HEK293 (cell line): Measurements from ENCODE around the gene BCAP31.

Experiments
- CTCF ChIA-PET: fragments of 350-600 bp; formaldehyde crosslinking; extraction: SDS; loops from one replicate; lab custom pipeline; 2021; ENCODE audit warnings: antibody characterized with exemption; lab: Yijun Ruan, JAX
- POLR2A ChIA-PET: fragments of 300-600 bp; formaldehyde crosslinking; extraction: SDS; loops from one replicate; lab custom pipeline; 2020; ENCODE audit warnings: antibody characterized with exemption, inconsistent platforms; lab: Yijun Ruan, JAX
- H3K27ac ChIP-seq: fragments of 200-500 bp; sonication (Bioruptor generic); 2 replicates; pipeline ENCODE4 v1.5.1; 2014; ENCODE audit warnings: low read depth, low read length, control low read depth, inconsistent platforms; ENCODE audit errors: extremely low read depth
- H3K36me3 ChIP-seq, 2 experiments: fragments of 200-500 bp in 1 of 2; sonication (Bioruptor generic) in 1 of 2; 1 replicate in 1 of 2; 2 replicates in 1 of 2; pipeline ENCODE4 v1.5.1; 2014 to 2017; ENCODE audit warnings: inconsistent platforms in 2 of 2, low read length in 2 of 2; ENCODE audit not compliant: control insufficient read depth in 2 of 2, insufficient read depth in 1 of 2
- H3K4me1 ChIP-seq: fragments of 200-500 bp; sonication (Bioruptor generic); 2 replicates; pipeline ENCODE4 v1.5.1; 2014; ENCODE audit warnings: mild to moderate bottlenecking, low read length, inconsistent platforms; ENCODE audit not compliant: control insufficient read depth, insufficient read depth
- H3K4me3 ChIP-seq: 2 replicates; pipeline ENCODE4 v1.5.1; 2011; ENCODE audit warnings: low read depth, mild to moderate bottlenecking, control low read depth, low read length, moderate library complexity
- H3K9me3 ChIP-seq: fragments of 200-500 bp; sonication (Bioruptor generic); 2 replicates; pipeline ENCODE4 v1.5.1; 2014; ENCODE audit warnings: low read depth, low read length, inconsistent platforms; ENCODE audit not compliant: control insufficient read depth, insufficient read depth
- GLI2 ChIP-seq: fragments of 450-650 bp; formaldehyde crosslinking; IDR thresholded peaks from 2 replicates; pipeline ENCODE4; 2017; ENCODE audit warnings: missing biosample characterization, missing genetic modification characterization, low read depth, borderline replicate concordance
- KLF10 ChIP-seq: fragments of 450-650 bp; IDR thresholded peaks from 2 replicates; pipeline ENCODE4 v1.5.1; 2018; ENCODE audit warnings: missing biosample characterization, mild to moderate bottlenecking, missing genetic modification characterization
- SETDB1 ChIP-seq: IDR thresholded peaks from one replicate; pipeline ENCODE4 v1.6.1; 2017; ENCODE audit warnings: mild to moderate bottlenecking, low read length, moderate library complexity, mixed read lengths; ENCODE audit not compliant: insufficient read length
- TCF7L2 ChIP-seq: IDR thresholded peaks from 2 replicates; pipeline ENCODE4 v1.6.1; 2011; ENCODE audit warnings: low read depth, mild to moderate bottlenecking, inconsistent platforms, low read length, moderate library complexity, borderline replicate concordance
- ZNF10 ChIP-seq: fragments of 450-650 bp; formaldehyde crosslinking; IDR thresholded peaks from 2 replicates; pipeline ENCODE4 v1.5.1; 2017; ENCODE audit warnings: missing biosample characterization, missing genetic modification characterization
- ZNF140 ChIP-seq: fragments of 450-650 bp; formaldehyde crosslinking; IDR thresholded peaks from 2 replicates; pipeline ENCODE4 v1.5.1; 2016; ENCODE audit warnings: missing biosample characterization, missing genetic modification characterization
- ZNF146 ChIP-seq: fragments of 450-650 bp; formaldehyde crosslinking; IDR thresholded peaks from 2 replicates; pipeline ENCODE4 v1.5.1; 2016; ENCODE audit warnings: missing biosample characterization, missing genetic modification characterization
- ZNF221 ChIP-seq: fragments of 450-650 bp; formaldehyde crosslinking; IDR thresholded peaks from 2 replicates; pipeline ENCODE4 v1.5.1; 2017; ENCODE audit warnings: missing biosample characterization, missing genetic modification characterization, borderline replicate concordance
- ZNF302 ChIP-seq: fragments of 450-650 bp; formaldehyde crosslinking; IDR thresholded peaks from 2 replicates; pipeline ENCODE4 v1.5.1; 2016; ENCODE audit warnings: missing biosample characterization, missing genetic modification characterization, low read depth
- ZNF623 ChIP-seq: fragments of 450-650 bp; formaldehyde crosslinking; IDR thresholded peaks from 2 replicates; pipeline ENCODE4 v1.5.1; 2016; ENCODE audit warnings: missing biosample characterization, missing genetic modification characterization
- ZNF660 ChIP-seq: fragments of 450-650 bp; IDR thresholded peaks from 2 replicates; pipeline ENCODE4 v1.5.1; 2018; ENCODE audit warnings: missing biosample characterization, mild to moderate bottlenecking, missing genetic modification characterization
- TF ChIP-seq, protein P1 (sequence below): fragments of 450-650 bp; formaldehyde crosslinking; conservative IDR thresholded peaks from 2 replicates; pipeline ENCODE4 v1.5.1; 2016; ENCODE audit warnings: low read depth, missing biosample characterization, missing genetic modification characterization
- TF ChIP-seq, protein P2 (sequence below): fragments of 450-650 bp; formaldehyde crosslinking; IDR thresholded peaks from 2 replicates; pipeline ENCODE4 v1.5.1; 2016; ENCODE audit warnings: missing biosample characterization, missing genetic modification characterization
- TF ChIP-seq, protein P3 (sequence below): fragments of 450-650 bp; formaldehyde crosslinking; IDR thresholded peaks from 2 replicates; pipeline ENCODE4 v1.5.1; 2017; ENCODE audit warnings: missing biosample characterization, missing genetic modification characterization
- TF ChIP-seq, protein P4 (sequence below): fragments of 450-650 bp; formaldehyde crosslinking; IDR thresholded peaks from 2 replicates; pipeline ENCODE4 v1.5.1; 2016; ENCODE audit warnings: missing biosample characterization, missing genetic modification characterization

BCAP31 gene

DNA sequence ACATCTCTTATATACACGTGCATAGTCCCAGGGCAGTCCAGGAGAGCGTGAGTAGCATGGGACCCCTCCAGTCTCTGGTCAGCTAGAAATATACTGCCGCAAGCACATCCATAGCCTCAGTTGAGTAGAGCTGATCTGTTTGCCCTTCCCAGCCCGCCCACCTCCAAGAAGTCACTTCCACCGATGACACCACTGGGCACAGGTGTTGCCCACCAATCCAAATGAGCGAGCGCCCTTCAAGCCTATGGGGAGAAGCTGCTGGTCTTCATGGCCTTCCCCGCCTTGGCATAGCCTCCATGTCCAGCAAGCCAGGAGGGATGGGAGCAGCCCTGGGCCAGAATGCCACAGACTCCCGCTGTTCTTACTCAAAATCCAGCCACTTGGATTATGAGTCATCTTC is 67.0 kb downstream of the BCAP31 start:
- Histone ChIP-seq H3K9me3 (no peaks in the 10 kb centered on the region; the same call in 1 of the 2 replicates), H3K36me3 (no peaks in the 10 kb centered on the region), H3K4me1 (no peaks in the 10 kb centered on the region), H3K4me3 (no peak overlapping the region), H3K27ac (no peak overlapping the region)
- ChIA-PET CTCF (interaction anchor here (0.9 to 4.3 kb wide), 7 partner anchors 8 to 118 kb away, joined by 4 to 40 read pairs (median 7); no protein-coding TSS in a partner anchor), POLR2A (no interaction called here)
- TF ChIP-seq ZNF302 (tag by site-specific recombination), result no peak
- no peak for TF ChIP-seq ZNF221 (tag by site-specific recombination)
- TF ChIP-seq ZNF10 (tag by site-specific recombination), result no peak
- TF ChIP-seq, protein P1, sequence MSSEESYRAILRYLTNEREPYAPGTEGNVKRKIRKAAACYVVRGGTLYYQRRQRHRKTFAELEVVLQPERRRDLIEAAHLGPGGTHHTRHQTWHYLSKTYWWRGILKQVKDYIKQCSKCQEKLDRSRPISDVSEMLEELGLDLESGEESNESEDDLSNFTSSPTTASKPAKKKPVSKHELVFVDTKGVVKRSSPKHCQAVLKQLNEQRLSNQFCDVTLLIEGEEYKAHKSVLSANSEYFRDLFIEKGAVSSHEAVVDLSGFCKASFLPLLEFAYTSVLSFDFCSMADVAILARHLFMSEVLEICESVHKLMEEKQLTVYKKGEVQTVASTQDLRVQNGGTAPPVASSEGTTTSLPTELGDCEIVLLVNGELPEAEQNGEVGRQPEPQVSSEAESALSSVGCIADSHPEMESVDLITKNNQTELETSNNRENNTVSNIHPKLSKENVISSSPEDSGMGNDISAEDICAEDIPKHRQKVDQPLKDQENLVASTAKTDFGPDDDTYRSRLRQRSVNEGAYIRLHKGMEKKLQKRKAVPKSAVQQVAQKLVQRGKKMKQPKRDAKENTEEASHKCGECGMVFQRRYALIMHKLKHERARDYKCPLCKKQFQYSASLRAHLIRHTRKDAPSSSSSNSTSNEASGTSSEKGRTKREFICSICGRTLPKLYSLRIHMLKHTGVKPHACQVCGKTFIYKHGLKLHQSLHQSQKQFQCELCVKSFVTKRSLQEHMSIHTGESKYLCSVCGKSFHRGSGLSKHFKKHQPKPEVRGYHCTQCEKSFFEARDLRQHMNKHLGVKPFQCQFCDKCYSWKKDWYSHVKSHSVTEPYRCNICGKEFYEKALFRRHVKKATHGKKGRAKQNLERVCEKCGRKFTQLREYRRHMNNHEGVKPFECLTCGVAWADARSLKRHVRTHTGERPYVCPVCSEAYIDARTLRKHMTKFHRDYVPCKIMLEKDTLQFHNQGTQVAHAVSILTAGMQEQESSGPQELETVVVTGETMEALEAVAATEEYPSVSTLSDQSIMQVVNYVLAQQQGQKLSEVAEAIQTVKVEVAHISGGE (tag by site-specific recombination), result no peak
- TF ChIP-seq, protein P2, sequence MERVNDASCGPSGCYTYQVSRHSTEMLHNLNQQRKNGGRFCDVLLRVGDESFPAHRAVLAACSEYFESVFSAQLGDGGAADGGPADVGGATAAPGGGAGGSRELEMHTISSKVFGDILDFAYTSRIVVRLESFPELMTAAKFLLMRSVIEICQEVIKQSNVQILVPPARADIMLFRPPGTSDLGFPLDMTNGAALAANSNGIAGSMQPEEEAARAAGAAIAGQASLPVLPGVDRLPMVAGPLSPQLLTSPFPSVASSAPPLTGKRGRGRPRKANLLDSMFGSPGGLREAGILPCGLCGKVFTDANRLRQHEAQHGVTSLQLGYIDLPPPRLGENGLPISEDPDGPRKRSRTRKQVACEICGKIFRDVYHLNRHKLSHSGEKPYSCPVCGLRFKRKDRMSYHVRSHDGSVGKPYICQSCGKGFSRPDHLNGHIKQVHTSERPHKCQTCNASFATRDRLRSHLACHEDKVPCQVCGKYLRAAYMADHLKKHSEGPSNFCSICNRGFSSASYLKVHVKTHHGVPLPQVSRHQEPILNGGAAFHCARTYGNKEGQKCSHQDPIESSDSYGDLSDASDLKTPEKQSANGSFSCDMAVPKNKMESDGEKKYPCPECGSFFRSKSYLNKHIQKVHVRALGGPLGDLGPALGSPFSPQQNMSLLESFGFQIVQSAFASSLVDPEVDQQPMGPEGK, result no peak
- TF ChIP-seq ZNF623 (tag by site-specific recombination), result no peak
- TF ChIP-seq, protein P3, sequence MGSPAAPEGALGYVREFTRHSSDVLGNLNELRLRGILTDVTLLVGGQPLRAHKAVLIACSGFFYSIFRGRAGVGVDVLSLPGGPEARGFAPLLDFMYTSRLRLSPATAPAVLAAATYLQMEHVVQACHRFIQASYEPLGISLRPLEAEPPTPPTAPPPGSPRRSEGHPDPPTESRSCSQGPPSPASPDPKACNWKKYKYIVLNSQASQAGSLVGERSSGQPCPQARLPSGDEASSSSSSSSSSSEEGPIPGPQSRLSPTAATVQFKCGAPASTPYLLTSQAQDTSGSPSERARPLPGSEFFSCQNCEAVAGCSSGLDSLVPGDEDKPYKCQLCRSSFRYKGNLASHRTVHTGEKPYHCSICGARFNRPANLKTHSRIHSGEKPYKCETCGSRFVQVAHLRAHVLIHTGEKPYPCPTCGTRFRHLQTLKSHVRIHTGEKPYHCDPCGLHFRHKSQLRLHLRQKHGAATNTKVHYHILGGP (tag by site-specific recombination), result no peak

DNA sequence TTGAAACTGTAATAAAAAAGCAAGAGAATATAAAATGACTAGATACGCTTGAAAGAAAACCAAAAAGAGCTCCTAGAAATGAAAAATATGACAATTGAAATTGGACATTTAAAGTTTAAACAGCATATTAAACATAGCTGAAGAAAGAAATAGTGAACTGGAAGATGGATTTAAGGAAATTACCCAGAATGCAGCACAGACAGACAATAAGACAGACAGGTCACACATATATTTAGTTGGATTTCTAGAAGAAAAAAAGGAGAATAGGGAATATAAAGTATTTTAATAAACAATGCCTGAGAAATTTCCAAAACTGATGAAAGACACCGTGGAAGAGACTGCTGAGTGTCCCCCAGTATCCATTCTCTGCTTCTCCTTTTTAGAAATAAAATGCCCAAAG is 70.6 kb downstream of the BCAP31 start:
- Histone ChIP-seq H3K36me3 (no peaks in the 10 kb centered on the region), H3K9me3 (no peaks in the 10 kb centered on the region; the same call in 1 of the 2 replicates), H3K4me1 (no peaks in the 10 kb centered on the region), H3K27ac (no peak overlapping the region), H3K4me3 (no peak overlapping the region)
- POLR2A ChIA-PET, result no interaction called here
- CTCF ChIA-PET, result interaction anchor here (1.0 to 7.1 kb wide), 7 partner anchors 9 to 293 kb away, joined by 3 to 39 read pairs (median 6); no protein-coding TSS in a partner anchor
- TF ChIP-seq SETDB1 (peak; percentile 13), ZNF140 (tag by site-specific recombination) (no peak)

DNA sequence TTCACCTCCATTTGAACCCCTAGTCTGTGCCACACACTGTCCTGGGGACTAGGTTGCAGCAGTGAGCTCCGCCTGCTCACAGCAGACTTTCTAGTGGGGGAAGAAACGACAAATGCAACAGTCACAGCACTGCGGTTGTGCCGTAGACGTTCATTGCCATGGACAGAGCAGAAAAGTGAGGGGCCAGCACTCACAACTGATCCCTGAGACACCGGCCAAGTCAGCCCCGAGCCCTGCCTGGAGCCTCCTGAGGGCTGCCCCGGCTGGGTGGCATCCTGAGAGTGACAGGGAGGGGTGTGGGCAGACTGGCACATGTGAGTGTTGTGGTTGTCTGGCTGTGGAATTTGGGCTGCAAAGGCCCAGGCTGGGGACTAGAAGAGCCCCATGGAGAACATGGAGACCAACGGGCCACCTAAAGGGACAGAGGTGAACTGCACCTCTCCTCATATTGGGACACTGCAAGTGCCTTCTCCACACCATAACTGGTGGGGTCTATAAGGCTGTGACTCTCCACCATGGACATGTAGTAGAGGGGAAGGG is 72.6 kb downstream of the BCAP31 start:
- ChIA-PET CTCF (interaction anchor here (0.6 to 7.1 kb wide), 11 partner anchors 8 to 710 kb away, joined by 3 to 39 read pairs (median 3); no protein-coding TSS in a partner anchor), POLR2A (no interaction called here)
- no peaks in the 10 kb centered on the region for H3K4me1 ChIP-seq
- H3K36me3 ChIP-seq, result no peaks in the 10 kb centered on the region
- H3K27ac ChIP-seq, result no peak overlapping the region
- no peaks in the 10 kb centered on the region; the same call in 1 of the 2 replicates for H3K9me3 ChIP-seq
- TF ChIP-seq TCF7L2 (no peak), KLF10 (tag by site-specific recombination) (no peak), ZNF660 (tag by site-specific recombination) (no peak), ZNF146 (tag by site-specific recombination) (no peak), GLI2 (tag by site-specific recombination) (no peak)
- TF ChIP-seq, protein P4, sequence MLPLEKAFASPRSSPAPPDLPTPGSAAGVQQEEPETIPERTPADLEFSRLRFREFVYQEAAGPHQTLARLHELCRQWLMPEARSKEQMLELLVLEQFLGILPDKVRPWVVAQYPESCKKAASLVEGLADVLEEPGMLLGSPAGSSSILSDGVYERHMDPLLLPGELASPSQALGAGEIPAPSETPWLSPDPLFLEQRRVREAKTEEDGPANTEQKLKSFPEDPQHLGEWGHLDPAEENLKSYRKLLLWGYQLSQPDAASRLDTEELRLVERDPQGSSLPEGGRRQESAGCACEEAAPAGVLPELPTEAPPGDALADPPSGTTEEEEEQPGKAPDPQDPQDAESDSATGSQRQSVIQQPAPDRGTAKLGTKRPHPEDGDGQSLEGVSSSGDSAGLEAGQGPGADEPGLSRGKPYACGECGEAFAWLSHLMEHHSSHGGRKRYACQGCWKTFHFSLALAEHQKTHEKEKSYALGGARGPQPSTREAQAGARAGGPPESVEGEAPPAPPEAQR (tag by site-specific recombination), result no peak
- H3K4me3 ChIP-seq, result no peak overlapping the region
